ENCODE results near the gene SLC22A25.
"Not testable (repeated sequence)": the region's sequence is repeated elsewhere in the genome, so short reads cannot be mapped to it uniquely, and the experiment has no call there.

Gene SLC22A25

GRCh38 chr11:63243533-63243932 lies at the start of gene SLC22A25:
Gene SLC22A25, minus strand, starts transcription at chr11:63243599. Its CDS starts 13,947 bp downstream, at chr11:63229652.
- DNase-seq (ENCODE audit: low spot score), result no peak

- no peak for DNase-seq (ENCODE audit: low spot score)
These were observed 46.9 kb upstream of the SLC22A25 start for GRCh38 chr11:63290285-63290684.

- no peak for DNase-seq (ENCODE audit: low spot score)
These were observed 46.3 kb upstream of the SLC22A25 start for GRCh38 chr11:63289658-63290057.

- no peak for DNase-seq (ENCODE audit: low spot score)
These were observed 39.2 kb upstream of the SLC22A25 start for GRCh38 chr11:63282579-63282978.

- DNase-seq (ENCODE audit: low spot score), result no peak
These were observed 37.5 kb upstream of the SLC22A25 start for GRCh38 chr11:63280920-63281319.

- peak; percentile 23 for DNase-seq (ENCODE audit: low spot score)
These were observed 34.0 kb upstream of the SLC22A25 start for GRCh38 chr11:63277345-63277943.

GRCh38 chr11:63274776-63275175 lies 31.4 kb upstream of the SLC22A25 start:
- no peak for DNase-seq (ENCODE audit: low spot score)

- DNase-seq (ENCODE audit: low spot score), result no peak
These were observed 30.3 kb upstream of the SLC22A25 start for GRCh38 chr11:63273685-63274084.

GRCh38 chr11:63262547-63262946 lies 19.1 kb upstream of the SLC22A25 start:
- DNase-seq (ENCODE audit: low spot score), result no peak

- no peak for DNase-seq (ENCODE audit: low spot score)
These were observed 7.9 kb upstream of the SLC22A25 start for GRCh38 chr11:63251312-63251711.

GRCh38 chr11:63250162-63251050 lies 7.0 kb upstream of the SLC22A25 start:
- no peak for DNase-seq (ENCODE audit: low spot score)

- DNase-seq (ENCODE audit: low spot score), result no peak
These were observed 5.6 kb upstream of the SLC22A25 start for GRCh38 chr11:63248966-63249365.

GRCh38 chr11:63247237-63248002 lies 4.0 kb upstream of the SLC22A25 start:
- not testable (repeated sequence) for DNase-seq (ENCODE audit: low spot score)

- DNase-seq (ENCODE audit: low spot score), result no peak
These were observed 2.6 kb upstream of the SLC22A25 start for GRCh38 chr11:63246045-63246444.

GRCh38 chr11:63244862-63245261 lies 1.5 kb upstream of the SLC22A25 start:
- no peak for DNase-seq (ENCODE audit: low spot score)

- DNase-seq (ENCODE audit: low spot score), result no peak
These were observed 1.2 kb downstream of the SLC22A25 start for GRCh38 chr11:63242089-63242781.

- no peak for DNase-seq (ENCODE audit: low spot score)
These were observed 2.5 kb downstream of the SLC22A25 start for GRCh38 chr11:63240791-63241379.

- DNase-seq (ENCODE audit: low spot score), result no peak
These were observed 3.3 kb downstream of the SLC22A25 start for GRCh38 chr11:63240098-63240497.

GRCh38 chr11:63239254-63239653 lies 4.1 kb downstream of the SLC22A25 start:
- DNase-seq (ENCODE audit: low spot score), result no peak

GRCh38 chr11:63237413-63237812 lies 6.0 kb downstream of the SLC22A25 start:
- DNase-seq (ENCODE audit: low spot score), result no peak
